ENCODE data around the gene CDC25A.
A peak's percentile ranks its signal among the peaks of the same experiment; 100 is the strongest.

Gene CDC25A

GRCh38 chr3:48188266-48189201 lies at the start of gene CDC25A:
Gene CDC25A (minus strand): TSS chr3:48188417. CDS start chr3:48187947, 470 bp downstream.
- H3K4me3 ChIP-seq, result peak within 1 kb of the TSS; percentile 87
- TF ChIP-seq EZH2 (IDR thresholded peaks at IDR 0.05) (no peak), FOXP2 (optimal IDR thresholded peaks at IDR 0.05; ENCODE audit: control extremely low read depth, extremely low read length, insufficient read depth) (no peak), POLR2AphosphoS5 (IDR thresholded peaks at IDR 0.05; ENCODE audit: borderline replicate concordance, low read depth, low read length) (peak; percentile 82)
- peaks cover 30% of the 10 kb centered on the region for H3K36me3 ChIP-seq (ENCODE audit: insufficient read depth, low read length)
- no peak within 1 kb of the TSS for H3K27ac ChIP-seq
- DNase-seq (ENCODE audit: low read depth, low spot score), result peak; percentile 75
- H3K9me3 ChIP-seq (ENCODE audit: low read depth, low read length), result no peaks in the 10 kb centered on the region
- H3K9ac ChIP-seq (ENCODE audit: insufficient read length), result peak within 1 kb of the TSS; percentile 84

- Histone ChIP-seq H3K9me3 (ENCODE audit: low read depth, low read length) (no peaks in the 10 kb centered on the region), H3K9ac (ENCODE audit: insufficient read length) (no peak overlapping the region), H3K4me3 (no peak overlapping the region), H3K27ac (no peak overlapping the region), H3K36me3 (ENCODE audit: insufficient read depth, low read length) (no peaks in the 10 kb centered on the region)
- TF ChIP-seq EZH2 (IDR thresholded peaks at IDR 0.05) (no peak), POLR2AphosphoS5 (IDR thresholded peaks at IDR 0.05; ENCODE audit: borderline replicate concordance, low read depth, low read length) (no peak), FOXP2 (optimal IDR thresholded peaks at IDR 0.05; ENCODE audit: control extremely low read depth, extremely low read length, insufficient read depth) (no peak)
- DNase-seq (ENCODE audit: low read depth, low spot score), result no peak
These were observed 48.3 kb upstream of the CDC25A start for GRCh38 chr3:48236531-48236930.

- DNase-seq (ENCODE audit: low read depth, low spot score), result no peak
- Histone ChIP-seq H3K9me3 (ENCODE audit: low read depth, low read length) (no peaks in the 10 kb centered on the region), H3K9ac (ENCODE audit: insufficient read length) (no peak overlapping the region), H3K27ac (no peak overlapping the region), H3K36me3 (ENCODE audit: insufficient read depth, low read length) (no peaks in the 10 kb centered on the region), H3K4me3 (no peak overlapping the region)
- TF ChIP-seq EZH2 (IDR thresholded peaks at IDR 0.05) (no peak), POLR2AphosphoS5 (IDR thresholded peaks at IDR 0.05; ENCODE audit: borderline replicate concordance, low read depth, low read length) (no peak), FOXP2 (optimal IDR thresholded peaks at IDR 0.05; ENCODE audit: control extremely low read depth, extremely low read length, insufficient read depth) (no peak)
These were observed 45.3 kb upstream of the CDC25A start for GRCh38 chr3:48233542-48233941.

- Histone ChIP-seq H3K36me3 (ENCODE audit: insufficient read depth, low read length) (no peaks in the 10 kb centered on the region), H3K27ac (no peak overlapping the region), H3K9me3 (ENCODE audit: low read depth, low read length) (no peaks in the 10 kb centered on the region), H3K4me3 (no peak overlapping the region), H3K9ac (ENCODE audit: insufficient read length) (no peak overlapping the region)
- DNase-seq (ENCODE audit: low read depth, low spot score), result no peak
- no peak for TF ChIP-seq EZH2 (IDR thresholded peaks at IDR 0.05)
- no peak for TF ChIP-seq POLR2AphosphoS5 (IDR thresholded peaks at IDR 0.05; ENCODE audit: borderline replicate concordance, low read depth, low read length)
- no peak for TF ChIP-seq FOXP2 (optimal IDR thresholded peaks at IDR 0.05; ENCODE audit: control extremely low read depth, extremely low read length, insufficient read depth)
These were observed 44.5 kb upstream of the CDC25A start for GRCh38 chr3:48232734-48233133.

GRCh38 chr3:48232232-48232631 lies 44.0 kb upstream of the CDC25A start:
- Histone ChIP-seq H3K9ac (ENCODE audit: insufficient read length) (no peak overlapping the region), H3K27ac (no peak overlapping the region), H3K4me3 (no peak overlapping the region), H3K9me3 (ENCODE audit: low read depth, low read length) (no peaks in the 10 kb centered on the region), H3K36me3 (ENCODE audit: insufficient read depth, low read length) (no peaks in the 10 kb centered on the region)
- TF ChIP-seq POLR2AphosphoS5 (IDR thresholded peaks at IDR 0.05; ENCODE audit: borderline replicate concordance, low read depth, low read length) (no peak), EZH2 (IDR thresholded peaks at IDR 0.05) (no peak), FOXP2 (optimal IDR thresholded peaks at IDR 0.05; ENCODE audit: control extremely low read depth, extremely low read length, insufficient read depth) (no peak)
- no peak for DNase-seq (ENCODE audit: low read depth, low spot score)

GRCh38 chr3:48226939-48227338 lies 38.7 kb upstream of the CDC25A start:
- no peak for DNase-seq (ENCODE audit: low read depth, low spot score)
- Histone ChIP-seq H3K27ac (no peak overlapping the region), H3K4me3 (no peak overlapping the region), H3K9ac (ENCODE audit: insufficient read length) (no peak overlapping the region), H3K36me3 (ENCODE audit: insufficient read depth, low read length) (no peaks in the 10 kb centered on the region), H3K9me3 (ENCODE audit: low read depth, low read length) (no peaks in the 10 kb centered on the region)
- TF ChIP-seq FOXP2 (optimal IDR thresholded peaks at IDR 0.05; ENCODE audit: control extremely low read depth, extremely low read length, insufficient read depth), result no peak
- TF ChIP-seq EZH2 (IDR thresholded peaks at IDR 0.05), result no peak
- no peak for TF ChIP-seq POLR2AphosphoS5 (IDR thresholded peaks at IDR 0.05; ENCODE audit: borderline replicate concordance, low read depth, low read length)

- Histone ChIP-seq H3K36me3 (ENCODE audit: insufficient read depth, low read length) (no peaks in the 10 kb centered on the region), H3K9ac (ENCODE audit: insufficient read length) (no peak overlapping the region), H3K4me3 (no peak overlapping the region), H3K9me3 (ENCODE audit: low read depth, low read length) (no peaks in the 10 kb centered on the region), H3K27ac (no peak overlapping the region)
- TF ChIP-seq EZH2 (IDR thresholded peaks at IDR 0.05), result no peak
- no peak for TF ChIP-seq POLR2AphosphoS5 (IDR thresholded peaks at IDR 0.05; ENCODE audit: borderline replicate concordance, low read depth, low read length)
- TF ChIP-seq FOXP2 (optimal IDR thresholded peaks at IDR 0.05; ENCODE audit: control extremely low read depth, extremely low read length, insufficient read depth), result no peak
- DNase-seq (ENCODE audit: low read depth, low spot score), result no peak
These were observed 37.4 kb upstream of the CDC25A start for GRCh38 chr3:48225587-48225986.

- TF ChIP-seq FOXP2 (optimal IDR thresholded peaks at IDR 0.05; ENCODE audit: control extremely low read depth, extremely low read length, insufficient read depth) (no peak), EZH2 (IDR thresholded peaks at IDR 0.05) (no peak), POLR2AphosphoS5 (IDR thresholded peaks at IDR 0.05; ENCODE audit: borderline replicate concordance, low read depth, low read length) (no peak)
- Histone ChIP-seq H3K36me3 (ENCODE audit: insufficient read depth, low read length) (no peaks in the 10 kb centered on the region), H3K27ac (no peak within 1 kb of the TSS), H3K4me3 (no peak within 1 kb of the TSS), H3K9me3 (ENCODE audit: low read depth, low read length) (no peaks in the 10 kb centered on the region), H3K9ac (ENCODE audit: insufficient read length) (no peak within 1 kb of the TSS)
- no peak for DNase-seq (ENCODE audit: low read depth, low spot score)
These were observed 34.6 kb upstream of the CDC25A start, which contains the start of gene CAMP for GRCh38 chr3:48222616-48223513. Gene CAMP (plus strand): TSS chr3:48223495. CDS start chr3:48223512, 17 bp downstream.
